Loucy (cell line): ENCODE data around the gene PRMT3.

Experiments
- H2AFZ ChIP-seq: fragments of 200-600 bp; sonication (generic); 2 replicates; pipeline ENCODE4 v1.6.0; 2016; ENCODE audit warnings: antibody characterized with exemption, mild to moderate bottlenecking, low read length, moderate library complexity
- H3F3A ChIP-seq: fragments of 200-600 bp; 2 replicates; pipeline ENCODE4 v1.6.0; 2016; ENCODE audit warnings: antibody characterized with exemption, low read depth, mild to moderate bottlenecking
- H3K27me3 ChIP-seq: fragments of 200-600 bp; sonication (generic); 2 replicates; pipeline ENCODE4 v1.6.1; 2014; ENCODE audit warnings: low read length, mild to moderate bottlenecking; ENCODE audit not compliant: insufficient read depth, poor library complexity, severe bottlenecking
- H3K36me3 ChIP-seq: fragments of 200-600 bp; sonication (generic); 2 replicates; pipeline ENCODE4 v1.6.1; 2016; ENCODE audit warnings: low read length; ENCODE audit not compliant: insufficient read depth
- H3K4me1 ChIP-seq: fragments of 200-600 bp; sonication (generic); 2 replicates; pipeline ENCODE4 v1.5.1; 2014; ENCODE audit warnings: low read length, mild to moderate bottlenecking; ENCODE audit not compliant: insufficient read depth, poor library complexity, severe bottlenecking
- H3K4me2 ChIP-seq: fragments of 200-600 bp; sonication (generic); 2 replicates; pipeline ENCODE4 v1.6.0; 2014; ENCODE audit warnings: antibody characterized with exemption, low read length, low read depth, mild to moderate bottlenecking; ENCODE audit not compliant: poor library complexity, severe bottlenecking
- H3K4me3 ChIP-seq: fragments of 200-600 bp; sonication (generic); 2 replicates; pipeline ENCODE4 v1.5.1; 2014; ENCODE audit warnings: low read length, mild to moderate bottlenecking, mixed read lengths; ENCODE audit not compliant: poor library complexity, severe bottlenecking
- H3K79me2 ChIP-seq: fragments of 200-600 bp; sonication (generic); 2 replicates; pipeline ENCODE4 v1.6.1; 2014; ENCODE audit warnings: low read length; ENCODE audit not compliant: insufficient read depth
- H3K9ac ChIP-seq: fragments of 200-600 bp; sonication (generic); 2 replicates; pipeline ENCODE4 v1.6.0; 2014; ENCODE audit warnings: mild to moderate bottlenecking, low read depth, low read length, moderate library complexity; ENCODE audit not compliant: poor library complexity, severe bottlenecking
- H3K9me2 ChIP-seq: fragments of 200-600 bp; sonication (generic); replicated peaks from 2 replicates; pipeline ENCODE4 v1.6.1; 2016; ENCODE audit warnings: low read depth, low read length, mixed read lengths
- H3K9me3 ChIP-seq: fragments of 200-600 bp; sonication (generic); 2 replicates; pipeline ENCODE4 v1.6.1; 2014; ENCODE audit warnings: mild to moderate bottlenecking, antibody characterized with exemption, low read length, low read depth; ENCODE audit not compliant: insufficient read depth
- H4K20me1 ChIP-seq: fragments of 200-600 bp; sonication (generic); 2 replicates; pipeline ENCODE4 v1.6.0; 2014; ENCODE audit warnings: antibody characterized with exemption, low read length, mild to moderate bottlenecking; ENCODE audit not compliant: insufficient read depth, poor library complexity, severe bottlenecking
- EZH2phosphoT487 ChIP-seq: fragments of 200-600 bp; IDR thresholded peaks from 2 replicates; pipeline ENCODE4 v1.6.1; 2018; ENCODE audit warnings: antibody characterized with exemption, mild to moderate bottlenecking, moderate library complexity, borderline replicate concordance
- TF ChIP-seq, protein P1 (sequence below): fragments of 200-600 bp; sonication (generic); conservative IDR thresholded peaks from 2 replicates; pipeline ENCODE4 v1.5.1; 2014; ENCODE audit warnings: mild to moderate bottlenecking, antibody characterized with exemption, low read length

Gene PRMT3

GRCh38 chr11:20372081-20372626 is 15.4 kb upstream of the PRMT3 start:
- Histone ChIP-seq H3K27me3 (no peaks in the 10 kb centered on the region), H3K36me3 (no peaks in the 10 kb centered on the region), H3F3A (peaks cover 3% of the 10 kb centered on the region; the same call in 1 of the 2 replicates), H3K9me3 (no peaks in the 10 kb centered on the region), H3K9me2 (no peaks in the 10 kb centered on the region), H3K79me2 (no peaks in the 10 kb centered on the region), H2AFZ (no peak overlapping the region), H3K9ac (no peak overlapping the region), H3K4me3 (no peak overlapping the region), H3K4me2 (no peak overlapping the region), H4K20me1 (no peaks in the 10 kb centered on the region), H3K4me1 (no peaks in the 10 kb centered on the region)
- no peak for TF ChIP-seq EZH2phosphoT487
- TF ChIP-seq, protein P1, sequence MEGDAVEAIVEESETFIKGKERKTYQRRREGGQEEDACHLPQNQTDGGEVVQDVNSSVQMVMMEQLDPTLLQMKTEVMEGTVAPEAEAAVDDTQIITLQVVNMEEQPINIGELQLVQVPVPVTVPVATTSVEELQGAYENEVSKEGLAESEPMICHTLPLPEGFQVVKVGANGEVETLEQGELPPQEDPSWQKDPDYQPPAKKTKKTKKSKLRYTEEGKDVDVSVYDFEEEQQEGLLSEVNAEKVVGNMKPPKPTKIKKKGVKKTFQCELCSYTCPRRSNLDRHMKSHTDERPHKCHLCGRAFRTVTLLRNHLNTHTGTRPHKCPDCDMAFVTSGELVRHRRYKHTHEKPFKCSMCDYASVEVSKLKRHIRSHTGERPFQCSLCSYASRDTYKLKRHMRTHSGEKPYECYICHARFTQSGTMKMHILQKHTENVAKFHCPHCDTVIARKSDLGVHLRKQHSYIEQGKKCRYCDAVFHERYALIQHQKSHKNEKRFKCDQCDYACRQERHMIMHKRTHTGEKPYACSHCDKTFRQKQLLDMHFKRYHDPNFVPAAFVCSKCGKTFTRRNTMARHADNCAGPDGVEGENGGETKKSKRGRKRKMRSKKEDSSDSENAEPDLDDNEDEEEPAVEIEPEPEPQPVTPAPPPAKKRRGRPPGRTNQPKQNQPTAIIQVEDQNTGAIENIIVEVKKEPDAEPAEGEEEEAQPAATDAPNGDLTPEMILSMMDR: no peak

GRCh38 chr11:20373147-20373546 is 14.4 kb upstream of the PRMT3 start:
- Histone ChIP-seq H3K9me3 (no peaks in the 10 kb centered on the region), H3K79me2 (no peaks in the 10 kb centered on the region), H3K4me1 (no peaks in the 10 kb centered on the region), H4K20me1 (no peaks in the 10 kb centered on the region), H3K36me3 (no peaks in the 10 kb centered on the region), H2AFZ (no peak overlapping the region), H3F3A (no peaks in the 10 kb centered on the region), H3K9me2 (no peaks in the 10 kb centered on the region), H3K9ac (no peak overlapping the region), H3K4me2 (no peak overlapping the region), H3K4me3 (no peak overlapping the region), H3K27me3 (no peaks in the 10 kb centered on the region)
- TF ChIP-seq EZH2phosphoT487: no peak
- TF ChIP-seq, protein P1: no peak

- Histone ChIP-seq H3K36me3 (no peaks in the 10 kb centered on the region), H3F3A (no peaks in the 10 kb centered on the region), H2AFZ (no peak overlapping the region), H3K4me3 (no peak overlapping the region), H3K79me2 (no peaks in the 10 kb centered on the region), H4K20me1 (no peaks in the 10 kb centered on the region), H3K9ac (no peak overlapping the region), H3K27me3 (no peaks in the 10 kb centered on the region), H3K4me1 (no peaks in the 10 kb centered on the region), H3K9me2 (no peaks in the 10 kb centered on the region), H3K4me2 (no peak overlapping the region), H3K9me3 (no peaks in the 10 kb centered on the region)
- TF ChIP-seq EZH2phosphoT487: no peak
- TF ChIP-seq, protein P1: no peak
Observed at GRCh38 chr11:20373568-20374209, 13.8 kb upstream of the PRMT3 start.
